GM10266 (cell line): ENCODE data around the gene GPHN.

Source experiments
- DNase-seq: peaks from one replicate; pipeline ENCODE4 v3.0.0; 2012; ENCODE audit errors: extremely low spot score
- TF ChIP-seq, protein P1 (sequence below): IDR thresholded peaks from 2 replicates; pipeline ENCODE4 v1.5.1; 2012; ENCODE audit warnings: mild to moderate bottlenecking, low read depth; ENCODE audit not compliant: control insufficient read depth, insufficient read depth; ENCODE audit errors: missing control alignments

The GPHN gene

DNA sequence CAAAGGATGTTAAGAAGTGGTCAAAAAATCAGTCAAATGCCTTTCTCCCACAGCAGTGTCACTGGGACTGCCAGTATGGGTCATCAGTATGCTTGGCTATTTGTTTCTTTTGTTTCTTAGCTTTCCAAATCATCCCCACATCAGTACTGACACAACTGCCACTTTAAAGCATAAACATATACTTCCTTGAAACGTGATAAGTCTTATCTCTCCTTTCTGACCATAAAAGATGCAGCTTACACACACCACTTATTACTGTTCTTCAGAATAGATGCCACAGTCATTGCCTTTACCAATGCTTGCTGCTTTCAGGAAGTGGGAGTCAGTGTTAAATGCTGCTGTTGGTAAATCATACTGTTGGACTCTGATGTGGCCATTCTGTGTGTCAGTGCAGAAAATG lies 662.7 kb downstream of the GPHN start:
- DNase-seq: no peak
- TF ChIP-seq, protein P1, sequence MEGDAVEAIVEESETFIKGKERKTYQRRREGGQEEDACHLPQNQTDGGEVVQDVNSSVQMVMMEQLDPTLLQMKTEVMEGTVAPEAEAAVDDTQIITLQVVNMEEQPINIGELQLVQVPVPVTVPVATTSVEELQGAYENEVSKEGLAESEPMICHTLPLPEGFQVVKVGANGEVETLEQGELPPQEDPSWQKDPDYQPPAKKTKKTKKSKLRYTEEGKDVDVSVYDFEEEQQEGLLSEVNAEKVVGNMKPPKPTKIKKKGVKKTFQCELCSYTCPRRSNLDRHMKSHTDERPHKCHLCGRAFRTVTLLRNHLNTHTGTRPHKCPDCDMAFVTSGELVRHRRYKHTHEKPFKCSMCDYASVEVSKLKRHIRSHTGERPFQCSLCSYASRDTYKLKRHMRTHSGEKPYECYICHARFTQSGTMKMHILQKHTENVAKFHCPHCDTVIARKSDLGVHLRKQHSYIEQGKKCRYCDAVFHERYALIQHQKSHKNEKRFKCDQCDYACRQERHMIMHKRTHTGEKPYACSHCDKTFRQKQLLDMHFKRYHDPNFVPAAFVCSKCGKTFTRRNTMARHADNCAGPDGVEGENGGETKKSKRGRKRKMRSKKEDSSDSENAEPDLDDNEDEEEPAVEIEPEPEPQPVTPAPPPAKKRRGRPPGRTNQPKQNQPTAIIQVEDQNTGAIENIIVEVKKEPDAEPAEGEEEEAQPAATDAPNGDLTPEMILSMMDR: no peak

DNA sequence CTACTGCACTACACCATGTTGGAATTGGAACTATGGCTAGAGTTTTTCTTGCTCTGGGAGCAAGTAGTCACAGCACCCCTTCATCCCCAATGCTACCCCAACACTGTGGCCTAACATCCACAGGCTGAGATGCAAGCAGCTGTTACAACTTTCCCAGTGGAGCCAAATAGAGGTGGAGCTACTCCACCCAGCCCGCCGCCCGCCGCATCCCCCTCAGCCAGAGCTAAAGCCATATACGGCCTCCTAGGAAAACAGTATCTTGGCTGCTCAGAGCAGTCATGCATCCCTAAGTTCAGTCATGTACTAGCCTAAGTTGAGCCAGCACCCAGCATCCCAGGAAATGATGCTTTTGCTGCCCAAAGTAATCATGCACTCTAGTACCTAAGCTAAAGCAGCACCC lies 664.1 kb downstream of the GPHN start:
- TF ChIP-seq, protein P1: no peak
- no peak for DNase-seq

DNA sequence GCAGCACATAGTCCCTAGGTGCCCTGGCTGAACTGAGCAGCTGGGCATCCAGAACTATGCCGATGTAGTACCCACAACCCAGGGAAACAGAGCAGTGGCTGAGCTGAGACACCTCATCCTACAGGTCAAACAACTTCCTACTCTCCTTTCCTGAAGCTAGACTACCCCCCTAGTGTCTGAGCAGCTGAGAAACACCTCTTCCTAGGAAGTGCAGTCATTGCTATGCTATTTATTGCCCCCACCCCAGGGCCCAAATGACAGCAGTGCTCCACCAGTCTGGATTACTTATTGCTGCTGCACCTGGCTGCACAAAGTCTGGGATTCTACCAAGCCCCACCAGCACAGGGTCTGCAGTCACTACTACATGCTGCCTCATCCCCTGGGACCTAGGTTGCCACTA lies 664.6 kb downstream of the GPHN start:
- no peak for DNase-seq
- TF ChIP-seq, protein P1: no peak

DNA sequence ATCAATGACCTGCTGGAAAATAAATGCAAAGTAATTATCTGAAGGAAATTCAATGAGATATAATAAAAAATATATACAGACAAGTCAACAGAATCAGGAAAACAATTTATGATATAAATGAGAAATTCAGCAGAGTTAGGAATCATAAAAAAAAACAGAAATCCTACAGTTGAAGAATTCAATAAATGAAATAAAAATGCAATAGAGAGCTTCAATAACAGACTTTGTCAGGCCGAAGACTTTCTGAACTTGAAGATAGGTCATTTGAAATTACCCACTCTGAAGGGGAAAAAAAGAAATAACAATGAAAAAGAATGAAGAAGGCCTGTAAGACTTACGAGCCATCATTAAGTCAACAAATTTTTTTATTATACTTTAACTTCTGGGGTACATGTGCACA lies 665.8 kb downstream of the GPHN start:
- TF ChIP-seq, protein P1: no peak
- DNase-seq: no peak

DNA sequence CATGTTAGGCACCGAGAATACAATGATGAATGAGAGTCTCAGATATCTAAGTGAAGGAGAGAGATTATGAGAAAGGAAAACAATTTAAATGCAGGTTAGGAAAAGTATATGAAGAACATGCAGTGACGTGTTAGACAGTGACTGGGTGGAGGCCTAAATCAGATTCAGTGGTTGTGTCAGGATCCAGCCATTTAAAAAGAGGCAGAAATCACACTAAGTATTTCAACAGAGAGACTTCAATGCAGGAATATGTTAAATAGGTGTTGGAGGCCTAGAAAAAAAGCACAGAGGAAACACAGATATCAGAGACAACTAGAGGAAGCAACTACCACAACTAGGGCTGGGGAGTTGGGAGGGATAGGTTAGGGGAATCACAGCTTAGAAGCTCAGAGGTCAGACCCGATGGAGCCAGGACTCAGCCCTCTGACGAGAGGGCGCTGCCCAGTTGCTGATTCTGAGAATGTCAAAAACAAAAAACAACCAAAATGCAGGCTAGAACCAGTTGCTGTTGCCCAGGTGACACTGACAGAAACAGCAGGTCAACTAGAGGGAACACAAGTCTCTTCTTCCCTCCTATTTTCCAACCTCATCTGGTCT lies 678.3 kb downstream of the GPHN start:
- TF ChIP-seq, protein P1: no peak
- no peak for DNase-seq

DNA sequence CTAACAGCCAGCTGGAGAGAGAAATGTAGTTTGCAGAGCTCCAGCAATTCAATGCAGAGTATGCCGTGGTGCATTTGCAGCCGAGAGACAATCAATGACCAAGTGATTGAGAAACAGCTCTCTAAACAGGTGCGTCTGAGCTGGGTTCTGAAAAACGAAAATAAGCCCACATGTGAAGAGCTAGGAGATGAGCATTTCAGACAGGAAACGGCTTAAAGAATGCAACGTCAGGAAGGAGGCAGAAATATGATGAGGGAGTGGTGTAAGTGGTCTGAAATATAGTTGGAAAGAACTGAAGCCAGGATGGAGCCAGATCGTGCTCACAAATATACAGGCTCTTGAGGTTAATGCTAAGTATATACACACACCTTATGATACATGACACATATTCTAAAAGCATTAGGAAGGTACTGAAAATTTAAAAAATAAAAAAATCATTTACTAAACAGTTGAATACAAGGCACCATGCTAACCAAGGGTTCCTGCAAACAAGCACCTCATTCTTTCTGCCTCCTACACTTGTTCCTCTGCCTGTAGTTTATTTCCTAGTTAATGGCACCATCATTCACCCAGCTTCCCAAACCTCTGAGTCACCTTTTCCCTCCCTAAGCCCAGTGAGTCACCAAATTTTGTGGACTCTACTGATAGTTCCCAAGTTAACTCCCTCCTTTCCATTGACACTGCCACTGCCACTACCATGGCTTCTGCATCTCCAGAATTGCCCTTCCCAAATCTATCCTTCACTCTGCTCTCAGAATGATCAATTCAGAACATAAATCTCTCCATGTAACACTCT lies 679.0 kb downstream of the GPHN start:
- DNase-seq: no peak

DNA sequence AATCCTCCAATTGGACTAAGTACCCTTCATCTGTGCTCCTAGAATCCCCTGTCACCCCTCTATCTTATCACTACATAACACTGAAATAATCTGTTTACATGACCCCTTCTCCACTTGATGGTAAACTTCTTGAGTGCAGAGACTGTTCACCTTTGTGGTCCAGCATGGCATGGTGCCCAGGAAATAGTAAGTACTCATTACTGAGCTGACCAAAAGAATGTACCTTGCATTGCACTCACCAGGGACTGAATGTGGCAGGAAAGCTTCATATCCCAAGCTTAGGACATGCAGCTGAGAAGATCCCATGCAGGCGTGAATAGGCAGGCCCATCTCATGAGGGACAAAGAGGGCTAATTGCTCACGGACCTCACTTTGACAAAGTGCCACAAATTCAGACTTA lies 679.9 kb downstream of the GPHN start:
- TF ChIP-seq, protein P1: no peak
- DNase-seq: no peak

More for the DNA sequence above, 679.0 kb downstream of the GPHN start:
- TF ChIP-seq, protein P1: no peak
